Measurements from ENCODE around the gene INTS14.
A peak's percentile ranks its signal among the peaks of the same experiment; 100 is the strongest.

INTS14 gene

DNA sequence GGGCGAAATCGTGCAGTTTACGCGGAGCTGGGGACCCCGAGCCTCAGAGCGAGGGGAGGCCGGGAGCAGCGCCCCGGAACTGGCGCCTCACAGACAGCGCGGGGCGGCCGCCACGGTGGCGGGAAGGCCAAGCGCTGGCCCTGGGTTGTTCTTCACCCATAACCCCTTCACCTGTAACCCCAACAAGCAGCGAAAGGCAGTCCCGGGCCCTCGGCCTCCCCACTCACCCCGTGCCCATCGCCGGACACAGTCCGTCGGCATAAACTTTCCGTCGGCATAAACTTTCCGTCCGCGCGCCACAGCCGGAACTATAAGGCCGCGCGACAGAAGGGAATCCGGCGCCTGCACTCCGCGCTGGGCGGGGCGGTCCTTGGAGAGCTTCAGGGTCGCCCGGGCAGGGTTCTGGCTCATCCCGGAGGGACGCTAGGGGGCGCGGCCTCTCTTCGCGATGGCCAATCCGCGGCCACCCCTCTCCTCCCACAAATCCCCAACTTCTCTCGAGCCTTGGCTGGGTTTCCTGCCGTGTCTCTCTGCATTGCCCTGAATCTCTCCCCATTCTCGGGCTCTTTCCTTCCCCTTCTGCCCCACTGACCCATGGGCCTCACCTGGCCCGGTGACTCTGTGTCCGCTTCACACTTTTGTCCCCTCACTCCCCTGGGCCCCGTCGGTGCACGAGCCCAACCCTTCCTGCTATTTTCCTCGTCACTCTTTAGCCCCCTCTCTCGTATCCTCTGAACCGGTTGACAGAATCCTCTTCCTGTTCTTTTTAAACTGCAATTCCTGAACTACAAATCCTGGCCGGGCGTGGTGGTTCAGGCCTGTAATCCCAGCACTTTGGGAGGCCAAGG, at the start of gene INTS14:
INTS14 (minus strand) TSS at position 261 of the 848 bp plus-strand sequence. CDS start 3,751 bp downstream, outside the sequence.
- DNase-seq (ENCODE audit: low read depth in 3 of 3), result peak; percentile 89 to 98 (median 97)

DNA sequence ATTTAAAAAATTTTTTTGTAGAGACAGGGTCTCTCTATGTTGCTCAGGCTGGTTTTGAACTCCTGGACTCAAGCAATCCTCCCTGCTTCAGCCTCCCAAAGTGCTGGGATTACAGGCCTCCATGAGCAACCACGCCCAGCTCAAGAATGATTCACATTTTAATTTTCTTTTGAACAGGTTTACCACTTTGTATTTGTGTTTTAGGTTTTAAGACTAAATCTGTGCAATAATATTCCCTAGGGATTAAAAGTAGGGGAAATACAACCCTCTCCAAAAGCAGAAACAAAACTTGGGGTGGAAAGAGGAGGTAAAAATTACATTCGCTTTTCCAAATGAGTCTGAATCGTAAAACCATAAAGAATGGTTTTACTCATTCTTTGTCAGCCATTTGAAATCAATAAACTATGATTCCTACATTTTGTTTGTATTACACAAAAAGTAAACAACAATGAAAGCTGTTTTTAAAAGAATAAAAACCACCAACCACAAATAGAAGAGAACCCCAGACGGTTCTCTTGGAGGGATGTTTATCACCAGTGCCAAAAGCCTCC, 48.6 kb upstream of the INTS14 start:
- DNase-seq (ENCODE audit: low read depth in 3 of 3), result no peak

DNA sequence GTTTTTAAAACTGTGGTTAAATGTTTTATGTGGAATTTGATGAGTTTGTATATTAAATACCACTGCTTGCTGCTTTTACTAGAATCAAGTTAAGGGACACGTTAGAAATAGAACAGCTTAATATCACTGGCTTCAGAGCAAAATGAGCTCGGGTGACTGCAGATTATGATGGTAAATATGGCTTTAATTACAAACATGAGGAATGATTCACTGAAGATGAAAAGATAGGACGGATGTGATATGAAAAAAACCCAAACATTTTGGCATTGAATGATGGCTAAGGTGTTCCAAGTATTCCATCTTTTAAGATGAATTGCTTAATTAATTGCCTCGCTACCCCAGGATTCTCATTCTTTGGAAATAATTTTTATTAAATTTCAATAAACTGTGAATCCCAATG, 44.5 kb upstream of the INTS14 start:
- DNase-seq (ENCODE audit: low read depth in 3 of 3), result no peak

DNA sequence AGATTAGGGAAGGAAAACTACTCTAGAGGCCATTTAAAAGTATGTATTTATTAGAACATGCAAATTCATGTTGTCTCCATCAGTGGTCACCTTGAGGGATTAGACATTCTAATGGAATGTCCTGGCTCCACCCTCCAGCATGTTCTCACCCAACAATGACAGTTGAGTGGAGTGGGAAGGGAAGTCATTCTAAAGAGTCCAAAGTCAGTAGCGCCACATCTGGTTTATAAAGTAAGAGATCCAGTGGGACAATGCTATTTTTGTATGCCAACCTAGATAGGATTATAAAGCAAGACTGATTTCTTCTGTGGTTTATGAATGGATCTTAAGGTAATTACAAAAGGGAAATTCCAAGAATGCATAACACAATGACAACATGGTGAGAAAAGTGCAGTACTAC, 44.1 kb upstream of the INTS14 start:
- DNase-seq (ENCODE audit: low read depth in 3 of 3), result no peak

DNA sequence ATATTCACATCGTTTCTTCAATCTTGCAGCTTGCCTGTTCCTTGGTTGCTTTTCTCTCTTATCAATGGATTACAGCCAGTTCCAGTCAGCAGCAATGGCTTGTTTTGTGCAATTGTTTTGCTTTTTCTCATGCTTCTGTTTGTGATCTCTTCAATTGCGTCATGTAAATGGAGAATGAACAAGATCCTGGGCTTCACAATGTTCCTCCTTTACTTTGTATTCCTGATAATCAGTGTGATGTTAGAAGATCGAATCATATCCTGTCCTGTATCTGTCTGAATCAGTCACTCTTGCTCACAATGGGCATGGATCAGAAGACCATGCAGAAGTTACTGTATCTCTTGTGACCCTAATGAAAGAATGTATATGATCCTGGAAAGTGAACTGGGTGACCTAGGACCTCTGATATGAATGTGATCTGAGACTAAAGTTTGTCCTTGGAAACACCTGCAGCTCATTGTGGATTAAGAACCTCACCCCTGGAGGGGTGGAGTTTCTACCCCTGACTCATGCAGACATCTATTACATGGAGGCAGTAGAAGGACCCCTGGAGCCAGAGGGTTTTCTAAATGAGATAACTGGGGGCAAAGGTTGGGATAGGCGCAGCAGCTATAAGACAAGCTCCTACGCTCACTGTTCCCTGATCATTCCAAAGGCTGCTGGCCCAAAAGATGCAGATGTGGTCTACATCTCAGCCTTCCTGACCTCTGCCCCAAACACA, 43.0 kb upstream of the INTS14 start:
- no peak for DNase-seq (ENCODE audit: low read depth in 3 of 3)

DNA sequence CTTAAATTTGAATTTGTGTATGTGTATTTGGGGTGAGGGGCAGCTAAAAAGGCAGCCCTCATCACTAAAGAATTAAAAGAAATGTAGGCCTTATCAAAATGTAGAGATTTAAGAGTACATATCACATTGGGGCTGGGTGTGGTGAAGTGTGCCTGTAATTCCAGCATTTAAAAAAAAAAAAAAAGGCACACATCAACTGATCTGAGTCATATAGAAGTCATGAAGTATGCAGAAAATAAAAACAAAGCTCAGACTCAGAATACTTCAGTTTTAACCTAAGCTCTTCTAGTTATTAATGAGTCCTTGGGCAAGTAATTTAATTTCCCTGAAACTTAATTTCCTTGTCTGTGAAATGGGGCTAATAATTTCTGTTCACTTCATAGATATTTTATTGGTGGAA, 42.4 kb upstream of the INTS14 start:
- DNase-seq (ENCODE audit: low read depth in 3 of 3), result no peak

DNA sequence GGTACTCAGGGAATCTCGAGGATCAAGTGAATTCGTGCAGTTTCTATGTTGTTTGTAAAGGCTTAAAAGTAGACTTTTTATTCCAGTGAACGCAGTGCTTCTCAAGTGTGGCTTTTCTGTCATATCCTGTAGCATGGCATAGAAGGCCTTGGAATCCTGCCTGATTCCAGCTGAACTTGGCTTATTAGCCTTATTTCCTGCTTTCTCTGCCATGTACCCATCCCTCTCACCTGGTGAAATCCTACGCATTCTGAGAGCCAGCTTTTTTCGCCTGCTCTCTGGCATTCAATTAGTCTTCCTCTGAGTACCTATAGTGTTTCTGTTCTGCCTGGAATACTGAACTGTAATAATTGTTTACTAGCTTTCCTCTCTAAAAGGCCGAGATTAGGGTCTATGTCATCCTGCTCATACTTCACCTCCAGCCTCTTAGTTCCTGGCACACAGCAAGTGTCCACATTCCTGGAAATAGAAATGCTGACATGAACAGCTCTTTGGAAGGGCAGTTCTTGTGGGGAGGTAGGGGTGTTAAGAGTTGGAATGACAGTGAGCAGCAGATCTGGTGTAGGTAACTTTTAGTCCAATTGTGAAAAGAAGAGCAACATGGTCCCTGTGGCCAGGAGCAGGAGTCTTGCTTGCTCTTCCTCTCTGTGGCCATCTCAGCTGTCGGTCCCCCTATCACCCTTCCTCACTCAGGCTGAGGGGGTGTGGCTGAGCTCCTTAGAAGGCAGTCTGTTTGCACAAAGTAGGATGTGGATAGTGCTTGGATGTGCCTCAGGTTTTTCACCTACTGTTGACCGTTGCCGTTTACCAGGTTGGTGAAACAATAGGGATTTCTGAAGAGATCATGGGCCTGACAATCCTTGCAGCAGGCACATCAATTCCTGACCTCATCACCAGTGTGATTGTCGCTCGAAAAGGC, 41.2 kb upstream of the INTS14 start:
- no peak for DNase-seq (ENCODE audit: low read depth in 3 of 3)

DNA sequence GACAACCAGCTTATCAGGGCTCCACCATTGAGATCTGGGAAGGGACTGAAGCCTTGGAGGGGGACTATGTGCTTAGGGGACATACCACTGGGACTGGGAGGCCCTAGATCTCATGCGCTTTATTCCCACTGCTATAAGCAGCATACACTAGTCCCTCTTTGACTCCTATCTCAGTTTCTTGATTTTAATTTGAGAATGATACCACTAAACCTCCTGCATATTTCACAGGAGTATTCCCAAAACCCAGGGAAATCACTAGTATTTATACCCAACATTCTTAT, 40.1 kb upstream of the INTS14 start:
- no peak for DNase-seq (ENCODE audit: low read depth in 3 of 3)

DNA sequence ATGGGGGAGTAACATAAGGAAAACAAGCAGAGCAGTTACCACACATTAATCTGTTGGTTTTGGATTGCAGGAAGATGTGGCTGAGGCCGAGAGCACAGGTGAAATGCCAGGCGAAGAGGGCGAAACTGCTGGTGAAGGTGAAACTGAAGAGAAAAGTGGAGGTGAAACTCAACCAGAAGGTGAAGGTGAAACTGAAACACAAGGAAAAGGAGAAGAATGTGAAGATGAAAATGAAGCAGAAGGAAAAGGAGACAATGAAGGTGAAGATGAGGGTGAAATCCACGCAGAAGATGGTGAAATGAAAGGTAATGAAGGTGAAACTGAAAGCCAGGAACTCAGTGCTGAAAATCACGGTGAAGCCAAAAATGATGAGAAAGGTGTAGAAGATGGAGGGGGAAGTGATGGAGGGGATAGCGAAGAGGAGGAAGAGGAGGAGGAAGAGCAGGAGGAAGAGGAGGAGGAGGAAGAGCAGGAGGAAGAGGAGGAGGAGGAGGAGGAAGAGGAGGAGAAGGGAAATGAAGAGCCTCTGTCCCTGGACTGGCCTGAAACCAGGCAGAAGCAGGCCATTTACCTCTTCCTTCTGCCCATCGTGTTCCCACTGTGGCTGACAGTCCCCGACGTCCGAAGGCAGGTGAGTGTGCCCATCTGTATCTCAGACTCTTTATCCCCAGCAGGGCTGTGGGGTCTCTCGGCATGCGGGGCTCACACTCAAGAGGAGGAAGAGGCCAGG, 39.5 kb upstream of the INTS14 start:
- no peak for DNase-seq (ENCODE audit: low read depth in 3 of 3)

DNA sequence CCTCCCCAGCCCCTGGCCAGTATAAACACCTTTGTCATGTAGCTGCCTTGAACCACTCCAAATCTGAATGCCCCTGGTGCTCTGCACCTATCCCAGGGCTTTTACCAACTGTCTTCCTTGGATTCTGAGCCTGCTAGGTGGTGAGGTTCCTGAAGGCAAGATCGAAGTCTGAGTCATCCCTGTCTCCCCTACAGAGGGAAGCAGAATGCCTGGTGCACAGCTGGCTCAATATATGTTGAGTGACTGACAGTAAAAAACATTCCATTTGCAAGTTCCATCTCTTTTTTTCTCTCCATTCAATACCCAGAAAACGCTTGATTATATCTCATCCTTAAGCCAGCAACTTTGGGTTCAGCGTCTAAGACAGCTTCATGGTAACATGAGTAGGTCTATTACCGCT, 35.6 kb upstream of the INTS14 start:
- DNase-seq (ENCODE audit: low read depth in 3 of 3), result no peak

DNA sequence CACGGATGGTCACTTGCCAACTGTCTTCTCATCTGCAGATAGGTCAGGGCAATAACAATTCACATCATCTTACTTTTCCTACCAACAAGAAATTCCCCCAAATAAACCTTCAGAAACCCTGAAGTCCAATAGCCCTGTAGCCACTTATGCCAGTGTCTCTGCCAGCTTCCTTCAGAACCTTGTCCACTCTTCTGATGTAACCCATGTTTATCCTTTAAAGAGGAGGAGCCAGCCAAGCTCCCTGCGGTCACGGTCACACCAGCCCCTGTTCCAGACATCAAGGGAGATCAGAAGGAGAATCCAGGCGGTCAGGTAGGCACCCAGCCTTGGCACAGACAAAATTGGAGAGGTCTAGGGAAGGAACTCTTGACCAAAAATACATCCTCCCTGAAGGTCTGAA, 34.5 kb upstream of the INTS14 start:
- DNase-seq (ENCODE audit: low read depth in 3 of 3), result no peak

DNA sequence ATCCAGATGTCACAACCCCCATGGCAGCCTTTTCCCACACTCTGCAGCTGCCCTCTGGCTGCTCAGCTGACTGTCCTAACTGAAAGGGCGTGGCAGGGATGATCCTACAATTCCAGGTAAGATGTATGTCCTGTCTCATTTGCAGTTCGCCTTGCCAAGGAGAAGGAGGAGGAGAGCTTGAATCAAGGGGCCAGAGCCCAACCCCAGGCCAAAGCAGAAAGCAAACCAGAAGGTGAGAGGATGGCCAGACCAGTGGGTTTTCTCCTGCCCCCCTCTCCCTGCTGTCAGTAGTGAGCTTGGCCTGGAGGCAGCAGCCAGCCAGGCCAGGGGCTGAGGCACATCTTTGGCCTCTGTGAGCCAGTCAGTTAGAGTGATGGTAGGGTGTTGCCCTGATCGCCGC, 33.4 kb upstream of the INTS14 start:
- no peak for DNase-seq (ENCODE audit: low read depth in 3 of 3)

DNA sequence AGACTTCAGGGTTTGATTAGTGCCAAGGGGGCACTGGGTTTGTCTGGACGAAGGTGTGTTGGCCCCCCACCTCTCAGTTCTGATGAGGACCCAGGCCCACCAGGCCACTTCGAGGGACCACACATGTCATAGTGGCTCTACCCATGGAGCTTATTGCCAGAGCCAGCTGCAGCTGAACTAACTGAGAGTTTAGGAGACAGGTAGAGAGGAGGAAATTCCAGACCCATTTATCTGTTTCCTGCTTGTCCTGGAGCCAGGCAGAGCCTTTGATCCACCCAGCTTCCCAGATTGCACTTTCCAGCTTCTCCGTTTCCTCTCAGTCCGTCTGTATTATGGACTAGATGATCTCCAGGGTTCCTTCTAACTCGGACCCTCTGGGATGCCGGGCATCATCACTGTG, 31.7 kb upstream of the INTS14 start:
- no peak for DNase-seq (ENCODE audit: low read depth in 3 of 3)

DNA sequence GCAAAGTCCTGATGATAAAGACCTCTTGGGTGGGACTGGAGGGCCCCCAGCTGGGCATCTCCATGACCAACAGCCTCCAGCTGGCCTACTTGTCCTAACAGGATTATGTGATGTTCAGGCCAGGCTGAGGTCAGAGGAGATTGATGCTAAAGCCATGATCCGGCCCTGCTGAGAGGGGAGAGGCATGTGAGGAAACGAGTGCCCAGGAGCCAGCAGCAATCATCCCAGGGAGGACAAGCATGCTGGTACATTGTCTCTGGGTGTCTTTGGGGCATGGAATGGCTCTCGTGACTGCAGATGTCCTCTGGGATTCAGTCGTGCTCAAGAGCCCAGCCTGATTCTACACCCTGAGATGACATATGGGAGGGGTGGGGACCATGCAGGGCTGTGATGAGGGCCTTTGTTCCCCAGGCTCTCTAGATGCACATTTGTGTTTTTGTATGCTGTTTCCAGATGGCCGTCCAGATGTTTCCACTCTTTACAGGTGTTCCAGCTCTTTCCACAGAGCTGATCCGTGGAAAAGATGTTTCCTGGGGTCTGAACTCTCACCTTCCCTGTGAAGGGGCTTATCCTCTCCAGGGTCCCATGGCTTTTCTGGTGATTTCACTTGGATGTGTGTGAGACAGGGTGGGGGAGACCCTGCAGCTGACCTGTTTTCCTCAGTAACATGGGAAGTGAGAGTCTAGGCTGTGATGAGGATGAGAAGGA, 31.0 kb upstream of the INTS14 start:
- DNase-seq (ENCODE audit: low read depth in 3 of 3), result no peak

DNA sequence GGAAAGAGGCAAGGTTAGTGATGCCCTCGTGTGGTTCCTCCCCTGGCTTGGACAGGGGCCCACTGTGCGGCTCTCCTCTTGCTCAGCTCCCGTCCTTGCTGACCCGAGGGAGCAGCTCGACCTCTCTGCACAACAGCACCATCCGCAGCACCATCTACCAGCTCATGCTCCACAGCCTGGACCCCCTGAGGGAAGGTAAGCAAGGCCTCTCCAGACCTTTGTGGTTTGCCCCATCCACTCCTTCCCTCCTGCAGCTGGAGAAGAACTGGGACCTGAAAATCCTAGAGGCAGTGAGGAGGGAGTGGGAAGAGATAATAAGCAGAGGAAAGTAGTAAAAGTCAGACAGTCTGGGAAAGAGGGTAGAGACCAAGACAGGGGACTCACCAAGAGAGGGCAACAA, 28.6 kb upstream of the INTS14 start:
- no peak for DNase-seq (ENCODE audit: low read depth in 3 of 3)

DNA sequence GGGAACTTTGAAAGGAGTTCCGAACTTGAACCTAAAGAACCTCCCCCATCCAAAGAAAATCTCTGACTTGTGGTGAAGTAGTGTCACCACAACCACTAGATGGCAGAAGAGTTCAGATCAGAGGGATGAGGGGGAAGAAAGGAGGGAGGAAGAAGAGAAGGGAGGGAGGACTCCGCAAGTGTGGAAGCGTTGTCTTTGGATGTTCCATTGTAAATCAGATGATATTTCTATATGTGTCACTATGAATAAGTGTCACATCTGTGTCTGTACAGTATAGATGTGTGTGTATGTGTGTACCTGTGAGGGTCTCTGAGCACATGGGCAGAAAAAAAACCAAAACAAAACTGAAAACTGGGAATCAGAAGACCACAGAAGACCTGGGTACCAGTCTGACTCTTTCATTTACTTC, 27.8 kb upstream of the INTS14 start:
- peak in 1 of 3 experiments; percentile 15 for DNase-seq (ENCODE audit: low read depth in 3 of 3)

DNA sequence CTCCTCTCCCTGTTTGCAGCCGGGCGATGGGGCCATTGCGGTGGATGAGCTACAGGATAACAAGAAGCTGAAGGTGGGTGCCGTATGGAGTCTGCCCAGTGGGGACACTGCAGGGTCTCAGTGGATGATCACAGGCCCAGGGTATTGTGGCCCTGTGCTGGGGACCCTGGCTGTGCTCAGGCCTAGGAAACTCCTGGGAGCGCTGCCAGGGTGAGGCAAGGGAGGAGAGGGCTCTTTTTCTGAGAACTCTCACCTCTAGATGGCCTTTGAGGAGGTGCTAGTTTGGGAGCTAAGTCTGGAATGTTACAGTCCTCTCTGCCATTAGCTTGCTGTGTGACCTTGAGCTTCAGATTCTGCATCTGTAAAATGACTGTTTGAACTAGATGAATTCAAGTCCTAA, 27.2 kb upstream of the INTS14 start:
- DNase-seq (ENCODE audit: low read depth in 3 of 3), result no peak

DNA sequence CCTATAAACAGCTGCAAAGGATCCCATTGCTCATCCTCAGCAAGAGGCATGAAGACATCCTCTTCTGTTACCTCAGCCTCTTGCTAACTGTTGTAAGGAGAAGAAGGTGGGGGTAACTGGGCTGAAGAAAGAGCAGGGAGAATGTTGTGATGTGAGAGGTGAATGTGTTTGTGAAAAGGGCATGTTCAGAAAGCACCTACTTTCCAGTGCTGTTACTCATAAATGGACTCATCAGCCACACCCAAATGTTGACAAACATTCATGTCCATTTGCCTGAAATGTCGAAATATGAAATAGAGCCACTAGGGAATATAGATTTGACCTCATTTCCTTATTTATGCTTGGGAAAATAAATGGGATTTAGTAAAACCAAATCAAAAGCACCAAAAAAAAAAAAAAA, 23.4 kb upstream of the INTS14 start:
- DNase-seq (ENCODE audit: low read depth in 3 of 3), result no peak

DNA sequence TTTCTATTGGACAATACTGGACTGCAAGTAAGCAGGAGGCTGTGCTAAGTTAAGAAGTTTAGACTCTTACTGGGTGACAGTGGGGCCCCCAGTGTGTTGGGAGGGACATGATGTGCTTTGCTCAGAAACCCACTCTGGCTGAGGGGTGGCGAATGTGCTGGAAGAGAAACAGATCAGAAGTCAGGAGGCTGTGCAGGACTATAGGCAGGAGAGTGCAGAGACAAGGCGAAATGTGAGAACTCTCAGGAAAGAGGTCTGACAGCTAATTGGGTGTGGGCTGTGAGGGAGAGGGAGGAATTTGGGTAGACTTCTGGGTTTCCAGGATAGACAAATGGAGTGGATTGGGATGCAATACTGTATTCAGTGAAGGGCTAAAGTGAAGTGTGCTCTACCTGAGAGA, 22.8 kb upstream of the INTS14 start:
- no peak for DNase-seq (ENCODE audit: low read depth in 3 of 3)

DNA sequence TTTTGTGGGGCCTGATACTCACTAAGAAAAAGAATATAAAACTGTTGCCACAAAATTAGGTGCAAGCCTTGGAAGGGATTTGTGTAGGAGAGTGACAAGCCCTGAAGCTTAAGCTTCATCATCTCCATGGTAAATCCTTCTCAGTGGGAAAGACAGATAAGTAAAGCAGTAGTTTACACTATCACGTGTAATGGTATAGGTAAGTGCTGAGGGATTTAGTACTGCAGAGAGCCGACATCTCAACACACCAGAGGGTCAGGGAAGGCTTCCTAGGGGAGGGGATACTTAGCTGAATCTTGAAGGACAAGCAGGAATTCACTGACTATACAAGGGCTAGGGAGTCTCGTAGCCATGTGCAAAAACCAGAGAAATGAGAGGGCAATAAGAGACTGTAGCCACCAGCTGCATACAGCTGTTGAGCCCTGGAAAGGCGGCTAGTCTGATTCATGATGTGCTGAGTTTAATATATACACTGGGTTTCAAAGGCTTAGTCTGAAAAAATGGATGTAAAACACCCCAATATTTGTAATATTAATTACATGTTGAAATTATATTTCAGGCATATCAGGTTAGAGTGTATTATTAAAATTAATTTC, 21.9 kb upstream of the INTS14 start:
- no peak for DNase-seq (ENCODE audit: low read depth in 3 of 3)

Data from stimulated activated CD4-positive, alpha-beta T cell treated with anti-CD3 and anti-CD28 coated beads, TNF-alpha, amount 100 ng/mL, for 24 hours (primary cell).